Measurements from ENCODE around the gene CCDC51.

GRCh38 chr3:48410205-48411040, 29.5 kb downstream of the CCDC51 start:
- TF ChIP-seq CTCF (IDR thresholded peaks at IDR 0.05) (no peak), POLR2A (IDR thresholded peaks at IDR 0.05) (no peak)

Measured in tibial nerve (tissue), 3 donors.